ENCODE data around the gene IFI44. TPM values are rescaled to one million over a fixed set of nuclear protein-coding genes. Genes with fewer than 3 reads are reported as not detected.

The IFI44 gene
- total and polyA plus RNA-seq, 2 of the 8 experiments (the other 6 are each of a cell fraction or from before 2014, with no cell fraction given) = not detected

DNA sequence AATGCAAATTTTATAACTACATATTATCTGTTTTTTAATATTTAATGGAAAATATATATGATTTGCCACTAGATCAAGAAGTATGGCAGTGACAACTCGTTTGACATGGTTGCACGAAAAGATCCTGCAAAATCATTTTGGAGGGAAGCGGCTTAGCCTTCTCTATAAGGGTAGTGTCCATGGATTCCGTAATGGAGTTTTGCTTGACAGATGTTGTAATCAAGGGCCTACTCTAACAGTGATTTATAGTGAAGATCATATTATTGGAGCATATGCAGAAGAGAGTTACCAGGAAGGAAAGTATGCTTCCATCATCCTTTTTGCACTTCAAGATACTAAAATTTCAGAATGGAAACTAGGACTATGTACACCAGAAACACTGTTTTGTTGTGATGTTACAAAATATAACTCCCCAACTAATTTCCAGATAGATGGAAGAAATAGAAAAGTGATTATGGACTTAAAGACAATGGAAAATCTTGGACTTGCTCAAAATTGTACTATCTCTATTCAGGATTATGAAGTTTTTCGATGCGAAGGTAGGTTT, 556 bp downstream of the IFI44 start (continued):
- TF ChIP-seq RBBP5 (IDR thresholded peaks at IDR 0.05; ENCODE audit: borderline replicate concordance, low read depth, low read length) = no peak
- no peak for TF ChIP-seq CREB1 (IDR thresholded peaks at IDR 0.05)
